Caco-2 (cell line): Measurements from ENCODE around the gene STRADA. TPM values are rescaled to one million over a fixed set of nuclear protein-coding genes. Genes with fewer than 3 reads are reported as not detected.

Source experiments
- BruUV-seq: library from RNA; stranded (reverse); fragments of 400-500 nt; replicated peaks from 2 replicates; lab custom pipeline; 2021; lab: Mats Ljungman, UMichigan
- CTCF ChIA-PET: fragments of 300-600 bp; sonication (Branson Sonifier 250); formaldehyde crosslinking; loops from one replicate; lab custom pipeline; 2022; ENCODE audit warnings: antibody characterized with exemption; lab: Charles Lee
- POLR2A ChIA-PET: fragments of 300-600 bp; sonication (Branson Sonifier 250); formaldehyde crosslinking; loops from one replicate; lab custom pipeline; 2022; ENCODE audit warnings: antibody characterized with exemption; lab: Charles Lee
- DNase-seq, 2 experiments: peaks; one replicate each; pipeline versions ENCODE4 v3.0.0 to v3.0.0-alpha.2; 2020 to 2022
- H3K27me3 ChIP-seq: replicated peaks from 2 replicates; pipeline ENCODE4 v1.6.0; 2011; ENCODE audit warnings: low read length; ENCODE audit not compliant: control insufficient read depth, insufficient read depth
- H3K36me3 ChIP-seq: 2 replicates; pipeline ENCODE4 v1.5.1; 2011; ENCODE audit warnings: low read length; ENCODE audit not compliant: control insufficient read depth, insufficient read depth
- H3K4me1 ChIP-seq: fragments of 250-450 bp; sonication (Bioruptor Pico); 2 replicates; pipeline ENCODE4 v1.5.1; 2020; ENCODE audit warnings: mild to moderate bottlenecking
- H3K4me3 ChIP-seq: 2 replicates; pipeline ENCODE4 v1.5.1; 2011; ENCODE audit warnings: low read depth, mild to moderate bottlenecking, control low read depth, low read length
- H3K9me3 ChIP-seq: fragments of 250-450 bp; sonication (Bioruptor Pico); 2 replicates; pipeline ENCODE4 v1.5.1; 2020; ENCODE audit warnings: mild to moderate bottlenecking, moderate library complexity
- H3K27ac Mint-ChIP-seq: one replicate; pipeline ENCODE4 v1.8.0; 2022; ENCODE audit warnings: mixed read lengths; ENCODE audit not compliant: unreplicated experiment
- H3K27me3 Mint-ChIP-seq: one replicate; pipeline ENCODE4 v1.8.0; 2022; ENCODE audit warnings: mixed read lengths; ENCODE audit not compliant: insufficient read depth, unreplicated experiment
- H3K36me3 Mint-ChIP-seq: one replicate; pipeline ENCODE4 v1.8.0; 2022; ENCODE audit warnings: mild to moderate bottlenecking, mixed read lengths; ENCODE audit not compliant: insufficient read depth, unreplicated experiment
- H3K4me1 Mint-ChIP-seq: one replicate; pipeline ENCODE4 v1.8.0; 2022; ENCODE audit warnings: low read depth, mixed read lengths; ENCODE audit not compliant: unreplicated experiment
- H3K4me3 Mint-ChIP-seq: one replicate; pipeline ENCODE4 v1.8.0; 2022; ENCODE audit warnings: mild to moderate bottlenecking, moderate library complexity, mixed read lengths; ENCODE audit not compliant: unreplicated experiment
- H3K9me3 Mint-ChIP-seq: one replicate; pipeline ENCODE4 v1.8.0; 2022; ENCODE audit warnings: mixed read lengths; ENCODE audit not compliant: unreplicated experiment
- intact Hi-C: fragments of 100-400 bp; cut with micrococcal nuclease; formaldehyde crosslinking; loops from one replicate; pipeline ENCODE4 v1.10.0; 2022; ENCODE audit not compliant: unreplicated experiment
- total RNA-seq: library from RNA; stranded (reverse); gene quantifications from 2 replicates; pipeline ENCODE4 v1.2.3, GENCODE V29; 2022
- TF ChIP-seq, protein P1 (sequence below), 2 experiments: fragments of 200-600 bp in 1 of 2; IDR thresholded peaks; 1 replicate in 1 of 2; 2 replicates in 1 of 2; pipeline versions ENCODE4 v1.5.1 to v1.8.0; 2011 to 2022; ENCODE audit warnings: antibody characterized with exemption in 1 of 2, control low read depth in 1 of 2, inconsistent platforms in 1 of 2, low read depth in 1 of 2, low read length in 1 of 2, mild to moderate bottlenecking in 1 of 2, moderate library complexity in 1 of 2; ENCODE audit not compliant: insufficient read depth in 1 of 2, severe bottlenecking in 1 of 2, unreplicated experiment in 1 of 2

STRADA gene
- total RNA-seq, 1 experiment from 2014 or later, result 23.4 TPM

DNA sequence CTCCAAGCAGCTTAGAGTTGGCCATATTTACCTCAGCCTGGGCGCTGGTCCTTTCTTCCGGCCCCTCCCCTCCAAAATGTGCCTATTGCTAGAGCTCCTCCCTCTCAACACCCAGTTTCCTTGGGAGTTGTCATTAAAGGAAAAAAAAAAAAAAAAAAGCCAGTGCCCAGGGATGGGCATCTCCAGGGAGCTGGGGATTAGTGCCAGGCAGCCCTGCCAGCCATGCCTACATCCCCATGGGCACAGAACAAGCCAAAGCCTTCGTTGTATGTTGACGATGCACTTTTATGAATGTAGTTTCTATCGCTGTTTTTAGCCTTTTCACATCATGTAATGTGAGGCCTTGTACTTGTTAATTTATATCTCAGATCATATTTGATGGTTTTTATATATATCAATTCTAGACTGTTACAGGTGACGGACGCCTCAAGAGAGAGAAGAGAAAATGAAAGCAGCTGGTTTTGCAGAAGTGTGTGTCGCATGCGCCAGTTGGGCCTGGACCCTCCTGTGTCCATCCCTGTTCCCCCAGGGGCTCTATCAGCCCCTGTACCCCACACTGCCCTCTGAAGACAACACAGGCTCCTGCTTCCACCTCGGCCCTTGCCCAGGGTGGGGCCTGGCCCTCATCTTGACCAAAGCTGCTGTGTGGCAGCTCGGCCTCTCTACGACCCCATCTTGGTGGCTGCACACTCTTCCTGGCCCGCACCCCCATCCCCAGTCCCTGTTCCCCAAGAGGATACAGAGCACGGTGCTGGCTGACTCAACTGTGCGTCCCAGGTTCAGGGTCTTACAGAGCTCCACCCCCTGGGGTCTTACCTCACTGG lies 46.4 kb downstream of the STRADA start:
- Mint-ChIP-seq H3K4me3 (no peak overlapping the region), H3K36me3 (peaks cover 8% of the 10 kb centered on the region), H3K9me3 (no peaks in the 10 kb centered on the region), H3K27ac (no peak overlapping the region), H3K27me3 (no peaks in the 10 kb centered on the region), H3K4me1 (no peaks in the 10 kb centered on the region)
- intact Hi-C loops, result loop anchor here (5.0 to 10.0 kb wide), 3 partner anchors 73 to 270 kb away; partner anchors contain the start of genes FTSJ3, MAP3K3 and PSMC5
- CTCF ChIA-PET, result interaction anchor here (0.6 to 1.1 kb wide), 4 partner anchors 79 to 1692 kb away, joined by 3 to 7 read pairs (median 4); partner anchors contain the start of genes CCDC47 and DDX42
- Histone ChIP-seq H3K4me3 (no peak overlapping the region), H3K9me3 (no peaks in the 10 kb centered on the region), H3K27me3 (no peaks in the 10 kb centered on the region), H3K4me1 (no peaks in the 10 kb centered on the region), H3K36me3 (no peaks in the 10 kb centered on the region)
- no peak for DNase-seq
- TSS peak; percentile 14 for BruUV-seq
- TF ChIP-seq, protein P1, sequence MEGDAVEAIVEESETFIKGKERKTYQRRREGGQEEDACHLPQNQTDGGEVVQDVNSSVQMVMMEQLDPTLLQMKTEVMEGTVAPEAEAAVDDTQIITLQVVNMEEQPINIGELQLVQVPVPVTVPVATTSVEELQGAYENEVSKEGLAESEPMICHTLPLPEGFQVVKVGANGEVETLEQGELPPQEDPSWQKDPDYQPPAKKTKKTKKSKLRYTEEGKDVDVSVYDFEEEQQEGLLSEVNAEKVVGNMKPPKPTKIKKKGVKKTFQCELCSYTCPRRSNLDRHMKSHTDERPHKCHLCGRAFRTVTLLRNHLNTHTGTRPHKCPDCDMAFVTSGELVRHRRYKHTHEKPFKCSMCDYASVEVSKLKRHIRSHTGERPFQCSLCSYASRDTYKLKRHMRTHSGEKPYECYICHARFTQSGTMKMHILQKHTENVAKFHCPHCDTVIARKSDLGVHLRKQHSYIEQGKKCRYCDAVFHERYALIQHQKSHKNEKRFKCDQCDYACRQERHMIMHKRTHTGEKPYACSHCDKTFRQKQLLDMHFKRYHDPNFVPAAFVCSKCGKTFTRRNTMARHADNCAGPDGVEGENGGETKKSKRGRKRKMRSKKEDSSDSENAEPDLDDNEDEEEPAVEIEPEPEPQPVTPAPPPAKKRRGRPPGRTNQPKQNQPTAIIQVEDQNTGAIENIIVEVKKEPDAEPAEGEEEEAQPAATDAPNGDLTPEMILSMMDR (IDR thresholded peaks at IDR 0.05; ENCODE audit: insufficient read depth in 1 of 2, low read depth in 1 of 2, low read length in 1 of 2, severe bottlenecking in 1 of 2, unreplicated experiment in 1 of 2), result no peak
- POLR2A ChIA-PET, result no interaction called here

DNA sequence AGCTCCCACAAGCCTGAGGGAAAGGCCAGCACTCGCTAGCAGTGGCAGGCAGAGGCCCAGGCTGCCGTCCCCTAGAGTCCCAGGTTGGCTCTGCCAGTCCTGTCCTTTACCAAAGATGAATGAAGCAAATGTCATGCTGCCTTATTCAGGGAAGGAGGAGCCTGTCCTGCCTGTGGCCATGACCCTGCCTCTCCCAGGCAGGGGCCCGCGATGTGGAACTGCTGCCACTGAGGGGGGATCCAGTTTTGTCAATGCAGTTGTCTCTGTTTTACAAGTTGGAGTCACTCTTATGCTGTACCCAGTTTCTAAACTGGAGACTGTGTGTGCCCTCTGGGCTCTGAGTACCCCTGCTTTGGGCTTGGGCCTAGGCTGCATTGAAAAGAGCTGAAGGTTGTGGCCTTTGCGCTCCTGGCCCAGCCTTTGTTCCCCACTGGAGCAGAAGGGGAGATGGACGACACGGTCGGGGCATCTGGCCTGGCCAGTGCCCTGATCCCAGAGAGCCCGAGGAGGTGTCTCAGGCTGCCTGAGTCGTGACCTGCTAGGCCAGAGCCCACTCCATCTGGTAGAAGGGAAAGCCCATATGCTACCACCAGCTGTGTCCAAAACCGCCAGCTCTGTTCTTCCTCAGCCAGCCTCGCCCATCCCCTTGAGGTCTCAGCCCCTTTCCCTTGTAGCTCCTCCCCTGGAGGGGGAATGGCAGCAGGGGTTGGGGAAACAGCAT lies 47.2 kb downstream of the STRADA start:
- ChIA-PET POLR2A (no interaction called here), CTCF (interaction anchor here (0.6 to 1.1 kb wide), 2 partner anchors 80 to 258 kb away, joined by 5 to 7 read pairs; partner anchors contain the start of genes CCDC47 and DDX42)
- Mint-ChIP-seq H3K9me3 (no peaks in the 10 kb centered on the region), H3K4me1 (no peaks in the 10 kb centered on the region), H3K27ac (no peak overlapping the region), H3K4me3 (no peak overlapping the region), H3K36me3 (peaks cover 8% of the 10 kb centered on the region), H3K27me3 (no peaks in the 10 kb centered on the region)
- no peaks in the 10 kb centered on the region for H3K4me1 ChIP-seq
- H3K27me3 ChIP-seq, result no peaks in the 10 kb centered on the region
- TF ChIP-seq, protein P1 (IDR thresholded peaks at IDR 0.05; ENCODE audit: insufficient read depth in 1 of 2, low read depth in 1 of 2, low read length in 1 of 2, severe bottlenecking in 1 of 2, unreplicated experiment in 1 of 2), result no peak
- intact Hi-C loops, result loop anchor here (10.0 kb wide), 2 partner anchors 130 to 270 kb away; partner anchors contain the start of genes FTSJ3 and PSMC5
- H3K4me3 ChIP-seq, result no peak overlapping the region
- H3K36me3 ChIP-seq, result no peaks in the 10 kb centered on the region
- no TSS peak for BruUV-seq
- H3K9me3 ChIP-seq, result no peaks in the 10 kb centered on the region
- DNase-seq, result no peak

DNA sequence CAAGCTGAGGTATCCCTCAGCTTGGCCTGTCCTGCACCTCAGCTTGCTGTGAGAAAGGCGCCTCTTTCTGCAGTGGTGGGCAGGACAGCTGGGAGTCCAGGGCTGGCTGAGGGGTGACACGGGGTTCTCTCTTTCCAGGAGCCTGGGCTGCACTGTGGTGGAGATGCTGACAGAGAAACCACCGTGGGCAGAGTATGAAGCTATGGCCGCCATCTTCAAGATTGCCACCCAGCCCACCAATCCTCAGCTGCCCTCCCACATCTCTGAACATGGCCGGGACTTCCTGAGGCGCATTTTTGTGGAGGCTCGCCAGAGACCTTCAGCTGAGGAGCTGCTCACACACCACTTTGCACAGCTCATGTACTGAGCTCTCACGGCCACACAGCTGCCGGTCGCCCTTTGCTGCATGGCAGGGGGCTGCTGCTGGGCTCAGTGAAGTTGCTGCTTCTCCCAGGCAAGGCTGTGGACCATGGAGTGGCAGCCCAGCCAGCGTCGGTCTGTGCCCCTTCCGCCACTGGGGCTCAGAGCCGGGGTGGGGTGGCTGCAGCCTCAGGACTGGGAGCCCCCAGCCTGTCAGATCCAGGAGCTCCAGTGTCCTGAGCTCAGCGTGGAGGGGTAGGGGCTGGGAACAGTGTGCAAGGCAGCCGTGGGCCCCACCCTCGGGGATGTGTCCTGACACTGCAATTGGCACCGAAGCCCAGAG lies 48.0 kb downstream of the STRADA start:
- no peaks in the 10 kb centered on the region for H3K4me1 Mint-ChIP-seq
- H3K36me3 ChIP-seq, result no peaks in the 10 kb centered on the region
- ChIA-PET CTCF (no interaction called here), POLR2A (no interaction called here)
- H3K4me3 ChIP-seq, result no peak overlapping the region
- intact Hi-C loops, result loop anchor here (10.0 kb wide), 2 partner anchors 131 to 269 kb away; partner anchors contain the start of genes FTSJ3 and PSMC5
- TF ChIP-seq, protein P1 (IDR thresholded peaks at IDR 0.05; ENCODE audit: insufficient read depth in 1 of 2, low read depth in 1 of 2, low read length in 1 of 2, severe bottlenecking in 1 of 2, unreplicated experiment in 1 of 2), result no peak
- H3K27me3 ChIP-seq, result no peaks in the 10 kb centered on the region
- BruUV-seq, result no TSS peak
- no peak overlapping the region for H3K27ac Mint-ChIP-seq
- no peaks in the 10 kb centered on the region for H3K27me3 Mint-ChIP-seq
- no peak overlapping the region for H3K4me3 Mint-ChIP-seq
- no peaks in the 10 kb centered on the region for H3K9me3 Mint-ChIP-seq
- no peaks in the 10 kb centered on the region for H3K9me3 ChIP-seq
- peaks cover 7% of the 10 kb centered on the region for H3K36me3 Mint-ChIP-seq
- H3K4me1 ChIP-seq, result no peaks in the 10 kb centered on the region
- no peak for DNase-seq
